Neural crest cell (in vitro differentiated cells): Measurements from ENCODE around the gene PER2. TPM values are rescaled to one million over a fixed set of nuclear protein-coding genes. Genes with fewer than 3 reads are reported as not detected.
A peak's percentile ranks its signal among the peaks of the same experiment; 100 is the strongest.

ENCODE experiments used
- DNase-seq: peaks from one replicate; pipeline ENCODE4 v3.0.0; 2021; ENCODE audit warnings: low read depth, mixed read lengths, low spot score
- H3K27ac Mint-ChIP-seq: one replicate; pipeline ENCODE4 v1.8.0; 2021; ENCODE audit warnings: mild to moderate bottlenecking, mixed read lengths; ENCODE audit not compliant: unreplicated experiment
- H3K27me3 Mint-ChIP-seq: 2 replicates; pipeline ENCODE4 v1.8.0; 2021; ENCODE audit warnings: low read depth, mild to moderate bottlenecking, mixed read lengths
- H3K36me3 Mint-ChIP-seq: 2 replicates; pipeline ENCODE4 v1.8.0; 2021; ENCODE audit warnings: low read depth, mild to moderate bottlenecking, mixed read lengths
- H3K4me1 Mint-ChIP-seq: 2 replicates; pipeline ENCODE4 v1.8.0; 2021; ENCODE audit warnings: mixed read lengths
- H3K4me3 Mint-ChIP-seq: one replicate; pipeline ENCODE4 v1.8.0; 2021; ENCODE audit warnings: mild to moderate bottlenecking, mixed read lengths
- H3K9me3 Mint-ChIP-seq: 2 replicates; pipeline ENCODE4 v1.8.0; 2021; ENCODE audit warnings: mixed read lengths
- total RNA-seq: library from RNA; stranded (reverse); gene quantifications from 2 replicates; pipeline ENCODE4 v1.2.1, GENCODE V29; 2021
- TF ChIP-seq, protein P1 (sequence below): fragments of 200-600 bp; sonication (generic); conservative IDR thresholded peaks from 2 replicates; pipeline ENCODE4 v1.5.0; 2021; ENCODE audit warnings: antibody characterized with exemption, mild to moderate bottlenecking

Gene PER2
- total RNA-seq, 1 donor from 2014 or later, result 8.6 TPM

DNA sequence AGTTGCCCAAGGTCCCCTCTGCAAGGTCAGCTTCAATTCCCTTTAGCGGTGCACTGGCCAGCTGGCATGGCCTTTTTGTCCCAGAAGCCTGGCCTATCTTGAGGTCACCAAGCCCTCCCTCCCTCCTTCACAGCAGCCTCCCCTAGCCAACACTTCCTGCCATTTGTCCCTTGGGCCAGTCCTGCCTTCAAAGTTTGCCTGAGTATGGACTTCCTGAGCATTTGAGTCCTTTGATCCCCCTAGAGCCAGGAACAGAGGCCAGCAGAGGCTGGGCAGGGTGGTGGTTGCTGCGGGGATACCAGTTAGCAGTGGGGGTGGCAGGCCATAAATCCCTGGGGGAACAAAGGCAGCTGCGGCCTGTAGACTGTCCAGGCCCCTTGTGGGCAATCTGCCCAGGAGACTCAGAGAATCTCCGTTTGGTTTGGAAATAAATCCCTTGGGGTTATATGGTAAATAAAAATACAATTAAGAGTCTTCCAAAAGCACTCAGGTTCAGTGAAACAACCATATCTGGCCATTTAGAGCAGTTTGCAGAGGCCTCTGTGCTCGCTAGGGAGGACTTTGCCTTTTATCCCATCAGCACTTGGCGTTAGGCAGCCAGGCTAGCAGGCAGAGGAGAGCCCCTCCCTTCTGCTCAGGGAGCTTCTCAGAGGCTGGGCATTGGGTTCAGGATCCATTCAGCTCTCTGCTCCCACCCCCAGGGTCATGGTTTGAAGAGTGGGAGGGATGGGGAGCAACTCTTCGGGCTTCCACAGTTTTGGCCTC lies 45.5 kb downstream of the PER2 start:
- Mint-ChIP-seq H3K9me3 (no peaks in the 10 kb centered on the region), H3K27me3 (no peaks in the 10 kb centered on the region), H3K27ac (no peak overlapping the region), H3K36me3 (peaks cover 5% of the 10 kb centered on the region), H3K4me3 (peak overlapping the region; percentile 88), H3K4me1 (peaks cover 27% of the 10 kb centered on the region)
- TF ChIP-seq, protein P1, sequence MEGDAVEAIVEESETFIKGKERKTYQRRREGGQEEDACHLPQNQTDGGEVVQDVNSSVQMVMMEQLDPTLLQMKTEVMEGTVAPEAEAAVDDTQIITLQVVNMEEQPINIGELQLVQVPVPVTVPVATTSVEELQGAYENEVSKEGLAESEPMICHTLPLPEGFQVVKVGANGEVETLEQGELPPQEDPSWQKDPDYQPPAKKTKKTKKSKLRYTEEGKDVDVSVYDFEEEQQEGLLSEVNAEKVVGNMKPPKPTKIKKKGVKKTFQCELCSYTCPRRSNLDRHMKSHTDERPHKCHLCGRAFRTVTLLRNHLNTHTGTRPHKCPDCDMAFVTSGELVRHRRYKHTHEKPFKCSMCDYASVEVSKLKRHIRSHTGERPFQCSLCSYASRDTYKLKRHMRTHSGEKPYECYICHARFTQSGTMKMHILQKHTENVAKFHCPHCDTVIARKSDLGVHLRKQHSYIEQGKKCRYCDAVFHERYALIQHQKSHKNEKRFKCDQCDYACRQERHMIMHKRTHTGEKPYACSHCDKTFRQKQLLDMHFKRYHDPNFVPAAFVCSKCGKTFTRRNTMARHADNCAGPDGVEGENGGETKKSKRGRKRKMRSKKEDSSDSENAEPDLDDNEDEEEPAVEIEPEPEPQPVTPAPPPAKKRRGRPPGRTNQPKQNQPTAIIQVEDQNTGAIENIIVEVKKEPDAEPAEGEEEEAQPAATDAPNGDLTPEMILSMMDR, result no peak
- DNase-seq, result no peak

DNA sequence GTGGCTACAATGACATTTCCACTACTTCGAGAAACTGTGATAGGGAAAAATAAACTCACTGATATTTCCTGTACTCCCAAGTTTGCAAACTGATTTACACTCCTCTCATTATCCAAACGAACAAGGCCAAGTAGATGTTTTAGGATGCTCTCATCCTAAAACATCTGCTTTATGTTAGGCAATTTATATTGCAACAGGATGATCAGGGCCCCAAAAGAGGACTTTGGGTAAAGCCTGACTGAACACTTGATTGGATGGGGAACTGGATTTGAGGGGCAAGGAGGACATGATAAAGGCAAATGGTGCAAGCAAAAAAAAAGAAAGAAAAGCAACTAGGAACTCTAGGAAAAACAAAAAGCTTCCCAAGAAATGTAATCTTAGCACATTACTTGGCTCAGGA lies 46.4 kb downstream of the PER2 start:
- Mint-ChIP-seq H3K27ac (peak overlapping the region; percentile 5), H3K4me1 (peaks cover 30% of the 10 kb centered on the region), H3K9me3 (no peaks in the 10 kb centered on the region), H3K4me3 (peak overlapping the region; percentile 47), H3K27me3 (no peaks in the 10 kb centered on the region), H3K36me3 (peaks cover 5% of the 10 kb centered on the region)
- TF ChIP-seq, protein P1, result no peak
- no peak for DNase-seq

DNA sequence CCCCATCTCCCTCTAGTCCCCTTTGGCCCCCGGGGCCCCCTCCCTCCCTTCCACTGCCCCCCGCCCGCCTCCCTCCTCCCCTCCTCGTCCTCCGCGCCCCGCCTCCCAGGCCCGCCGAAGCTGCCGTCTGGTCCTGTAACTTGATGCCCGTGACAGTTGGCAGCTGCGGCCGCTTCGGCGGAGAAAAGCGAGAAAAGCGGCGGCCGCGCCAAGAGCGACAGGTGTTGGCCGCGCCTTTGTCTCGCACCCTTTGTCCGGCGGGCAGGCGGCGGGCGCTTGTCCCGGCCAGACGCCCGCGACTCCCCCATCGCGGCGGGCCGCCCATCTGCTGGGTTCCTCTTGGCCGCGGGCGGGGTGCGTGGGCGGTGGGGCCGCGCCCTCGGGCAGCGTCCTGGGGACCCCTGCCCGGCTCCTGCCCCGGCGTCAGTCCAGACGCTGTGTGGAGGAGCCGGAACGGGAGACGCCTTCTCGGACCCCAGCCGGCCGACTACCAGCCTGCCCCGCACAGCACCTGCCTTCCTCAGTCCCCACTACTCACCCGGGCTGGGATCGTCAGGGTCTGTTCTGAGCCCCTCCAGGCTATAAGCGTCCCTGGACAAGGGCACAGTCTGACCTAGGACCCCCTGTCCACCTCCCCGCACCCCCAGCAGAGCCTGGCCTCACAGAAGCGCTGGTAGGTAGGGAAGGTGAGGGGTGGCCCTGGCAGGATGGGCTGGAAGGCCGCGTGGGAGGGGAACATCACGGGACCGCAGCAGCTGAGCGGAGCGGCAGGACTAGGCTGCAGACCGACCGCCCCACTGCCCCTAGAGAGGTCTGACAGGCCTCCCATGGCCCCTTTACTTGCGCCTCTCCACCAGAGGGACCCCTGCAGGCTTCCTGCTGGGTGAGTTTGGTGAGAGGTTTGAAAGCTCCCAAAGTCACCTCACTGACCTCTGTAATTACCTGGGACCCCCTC lies 47.4 kb downstream of the PER2 start:
- Mint-ChIP-seq H3K4me3 (peak overlapping the region; percentile 47), H3K4me1 (peaks cover 32% of the 10 kb centered on the region), H3K9me3 (no peaks in the 10 kb centered on the region), H3K36me3 (peaks cover 5% of the 10 kb centered on the region), H3K27me3 (no peaks in the 10 kb centered on the region), H3K27ac (no peak overlapping the region)
- peak; percentile 72 for DNase-seq
- TF ChIP-seq, protein P1, result no peak

DNA sequence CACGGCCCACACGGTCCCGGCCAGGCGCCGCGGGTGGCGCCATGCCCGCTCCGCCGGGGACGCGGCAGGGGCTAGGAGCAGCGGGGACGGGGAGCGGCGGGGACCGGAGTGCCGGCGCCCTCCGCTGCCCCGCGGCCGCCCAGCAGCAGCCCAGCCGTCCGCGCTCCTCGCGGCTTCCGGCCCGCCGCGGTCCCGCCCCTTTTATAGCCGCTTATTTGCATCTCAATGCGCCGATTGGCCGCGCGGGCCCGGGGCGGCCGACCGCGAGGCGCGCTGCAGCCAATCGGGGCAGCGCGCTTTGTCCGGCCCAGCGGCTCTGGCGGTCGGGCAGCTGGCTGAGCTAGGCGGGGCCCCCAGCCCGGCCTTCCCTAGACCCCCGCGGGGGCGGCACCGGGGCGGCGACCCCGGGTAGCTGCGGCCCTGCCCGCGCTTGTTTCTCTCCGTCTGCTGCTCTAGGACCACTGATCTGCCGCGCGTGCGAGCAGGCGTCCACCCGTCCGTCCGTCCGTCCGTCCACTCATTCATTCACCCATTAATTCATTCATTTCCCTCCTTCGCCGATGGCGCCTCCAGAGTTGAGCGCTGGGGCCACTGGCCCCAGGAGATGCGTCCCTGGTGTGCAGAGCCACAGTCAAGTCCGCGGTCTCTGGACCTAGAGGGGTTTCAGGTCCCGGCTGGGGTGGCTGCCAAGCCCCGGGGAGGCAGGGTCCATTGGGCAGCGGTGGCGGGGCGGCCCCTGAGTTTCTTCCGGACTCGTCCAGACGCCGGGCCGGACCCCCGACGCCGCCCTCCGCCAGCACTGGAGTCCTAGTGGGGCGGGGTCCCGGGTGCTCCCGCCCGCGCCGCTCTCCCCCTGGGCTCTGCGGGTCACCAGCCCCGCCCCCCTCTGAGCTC lies 48.3 kb downstream of the PER2 start, which contains the start of gene HES6:
Gene HES6 (minus strand): TSS at position 176 of the 894 bp plus-strand sequence. CDS start 133 bp downstream, at position 43.
- Mint-ChIP-seq H3K4me1 (peaks cover 41% of the 10 kb centered on the region), H3K27ac (no peak within 1 kb of the TSS), H3K27me3 (no peaks in the 10 kb centered on the region), H3K36me3 (peaks cover 7% of the 10 kb centered on the region), H3K4me3 (peak within 1 kb of the TSS; percentile 86), H3K9me3 (peaks cover 6% of the 10 kb centered on the region)
- DNase-seq, result peak; percentile 84
- TF ChIP-seq, protein P1, result no peak

DNA sequence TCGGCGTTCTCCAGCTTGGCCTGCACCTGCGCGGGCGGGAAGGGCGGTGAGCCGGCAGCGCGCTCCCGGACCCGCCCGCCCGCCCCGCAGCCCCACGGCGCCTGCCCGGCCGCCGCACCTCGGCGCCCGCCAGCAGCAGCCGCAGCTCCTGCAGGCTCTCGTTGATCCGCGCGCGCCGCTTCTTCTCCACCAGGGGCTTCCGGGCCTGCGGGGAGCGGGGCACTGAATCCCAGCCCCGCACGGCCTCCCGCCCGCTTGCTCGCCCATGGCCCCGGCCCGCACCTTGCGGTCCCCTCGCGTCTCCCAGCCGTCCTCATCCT lies 48.9 kb downstream of the PER2 start:
- Mint-ChIP-seq H3K4me1 (peaks cover 42% of the 10 kb centered on the region), H3K9me3 (peaks cover 6% of the 10 kb centered on the region), H3K27ac (no peak overlapping the region), H3K4me3 (no peak overlapping the region), H3K36me3 (peaks cover 6% of the 10 kb centered on the region), H3K27me3 (no peaks in the 10 kb centered on the region)
- TF ChIP-seq, protein P1, result peak; percentile 39
- no peak for DNase-seq
